Gastrocnemius medialis (tissue), 4 donors: Measurements from ENCODE around the gene COL5A2. TPM values are rescaled to one million over a fixed set of nuclear protein-coding genes. Genes with fewer than 3 reads are reported as not detected.

Experiments
- ATAC-seq, 2 donors: fragments of 150-250 bp; one replicate each; pipeline ENCODE4 v1.9.1; 2016
- DNase-seq, 2 donors: peaks; one replicate each; pipeline ENCODE4 v3.0.0-alpha.2; 2019
- H3K27ac ChIP-seq, 4 donors: fragments of 200-600 bp; sonication (generic); 1 replicate in 1 of 4; 2 replicates in 3 of 4; pipeline ENCODE4 v1.5.1; 2016 to 2018; ENCODE audit warnings: mild to moderate bottlenecking in 2 of 4, moderate library complexity in 1 of 4
- H3K27me3 ChIP-seq, 3 donors: fragments of 200-600 bp; sonication (generic) in 2 of 3; 1 replicate in 1 of 3; 2 replicates in 2 of 3; pipeline versions ENCODE4 v1.5.1 to v1.6.0; 2016 to 2019; ENCODE audit warnings: mild to moderate bottlenecking in 1 of 3, moderate library complexity in 1 of 3
- H3K36me3 ChIP-seq, 2 donors: fragments of 200-600 bp; sonication (generic) in 1 of 2; one replicate each; pipeline ENCODE4 v1.5.1; 2017 to 2018
- H3K4me1 ChIP-seq, 2 donors: fragments of 200-600 bp; sonication (generic) in 1 of 2; one replicate each; pipeline ENCODE4 v1.5.1; 2016 to 2017; ENCODE audit warnings: mild to moderate bottlenecking in 2 of 2
- H3K4me3 ChIP-seq, 4 donors: fragments of 200-600 bp; sonication (generic) in 3 of 4; 1 replicate in 1 of 4; 2 replicates in 3 of 4; pipeline ENCODE4 v1.5.1; 2016 to 2019; ENCODE audit warnings: mild to moderate bottlenecking in 2 of 4
- H3K9me3 ChIP-seq, 3 donors: fragments of 200-600 bp; sonication (generic) in 2 of 3; 1 replicate in 1 of 3; 2 replicates in 2 of 3; pipeline ENCODE4 v1.5.1; 2016 to 2019
- CTCF ChIP-seq, 5 experiments: fragments of 450-650 bp in 3 of 5; fragments of 200-600 bp in 2 of 5; sonication (generic) in 2 of 5; IDR thresholded peaks in 4 of 5; conservative IDR thresholded peaks in 1 of 5; 1 replicate in 4 of 5; 2 replicates in 1 of 5; pipeline ENCODE4 v1.5.1; 2016 to 2019; ENCODE audit warnings: antibody characterized with exemption in 5 of 5, mild to moderate bottlenecking in 3 of 5, moderate library complexity in 3 of 5
- POLR2A ChIP-seq, 2 donors: fragments of 450-650 bp; IDR thresholded peaks; one replicate each; pipeline ENCODE4 v1.6.1; 2017; ENCODE audit warnings: antibody characterized with exemption in 2 of 2, mild to moderate bottlenecking in 2 of 2, moderate library complexity in 2 of 2
- in situ Hi-C, 4 donors: fragments of 200-750 bp; cut with MboI; loops; one replicate each; pipeline versions ENCODE4 v1.15.0 to v1.8.0; 2017; ENCODE audit warnings: low sequenced_read_pairs in 4 of 4
- intact Hi-C: fragments of 100-400 bp; cut with DNase I; formaldehyde crosslinking; loops from one replicate; pipeline ENCODE4 v1.15.1; 2023; ENCODE audit warnings: low total_unique reads
- total RNA-seq, 4 donors: library from RNA; depleted of rRNA; stranded (reverse); fragments of >200 nt; gene quantifications; one replicate each; pipeline versions ENCODE4 v1.1.0 to v1.2.3, GENCODE V29; 2016

The COL5A2 gene
- total RNA-seq, 4 donors from 2014 or later = 4.4 to 9.8 (median 6.2) TPM

DNA sequence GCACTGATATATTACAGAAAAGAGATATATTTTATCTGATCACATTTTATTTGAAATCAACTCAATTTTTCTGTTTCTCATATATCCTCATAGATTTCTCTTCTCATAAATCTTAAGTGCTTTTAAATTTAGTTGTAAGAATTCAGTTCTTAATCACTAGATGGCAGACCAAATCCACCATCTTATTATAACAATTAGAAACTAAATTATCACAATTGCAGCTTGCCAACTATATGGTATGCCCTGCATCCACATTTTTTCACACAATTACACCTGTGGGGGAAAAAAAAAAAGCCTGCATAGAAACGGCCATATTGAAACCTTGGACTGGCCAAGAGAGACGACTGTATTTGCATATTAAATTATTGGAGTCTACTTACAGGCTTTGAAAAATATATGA lies 64.4 kb downstream of the COL5A2 start:
- ATAC-seq (no peak), DNase-seq (no peak)
- Histone ChIP-seq H3K36me3 (no peaks in the 10 kb centered on the region), H3K27me3 (no peaks in the 10 kb centered on the region), H3K4me1 (no peaks in the 10 kb centered on the region), H3K27ac (no peak overlapping the region), H3K4me3 (peak overlapping the region in 1 of 4 donors; percentile 30), H3K9me3 (no peaks in the 10 kb centered on the region)
- intact Hi-C loops (no loop called here), in situ Hi-C loops (loop anchor here in 1 of 4 donors (25.0 kb wide), 1 partner anchor 172 kb away; no protein-coding TSS in a partner anchor)
- peak in 1 of 5 experiments; percentile 16 for TF ChIP-seq CTCF (IDR thresholded peaks at IDR 0.05 in 4 of 5, conservative IDR thresholded peaks at IDR 0.05 in 1 of 5)
- no peak for TF ChIP-seq POLR2A (IDR thresholded peaks at IDR 0.05)

DNA sequence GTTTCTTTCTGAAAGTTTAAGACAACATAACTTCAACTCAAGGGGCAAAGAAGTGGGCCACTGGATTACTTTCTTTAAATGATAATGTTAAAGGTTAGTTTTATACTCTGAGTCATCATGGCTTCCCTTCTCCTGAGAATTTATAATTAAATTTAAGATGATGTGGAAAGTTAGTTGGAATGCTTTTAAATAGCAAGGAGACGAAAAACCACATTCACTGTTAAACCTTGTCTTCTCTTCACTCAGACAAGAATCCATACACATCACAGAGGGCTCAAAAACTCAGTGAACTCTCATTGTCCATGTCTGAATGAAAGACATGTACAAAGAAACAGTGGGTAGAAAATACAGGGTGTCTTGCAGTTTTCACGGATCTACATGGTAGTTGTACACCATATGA lies 65.6 kb downstream of the COL5A2 start:
- DNase-seq = no peak
- intact Hi-C loops (no loop called here), in situ Hi-C loops (loop anchor here in 1 of 4 donors (25.0 kb wide), 1 partner anchor 173 kb away; no protein-coding TSS in a partner anchor)
- ATAC-seq = no peak
- Histone ChIP-seq H3K36me3 (no peaks in the 10 kb centered on the region), H3K27me3 (no peaks in the 10 kb centered on the region), H3K4me1 (no peaks in the 10 kb centered on the region), H3K9me3 (no peaks in the 10 kb centered on the region), H3K4me3 (no peak overlapping the region), H3K27ac (no peak overlapping the region)
- no peak for TF ChIP-seq POLR2A (IDR thresholded peaks at IDR 0.05)
- no peak for TF ChIP-seq CTCF (IDR thresholded peaks at IDR 0.05 in 4 of 5, conservative IDR thresholded peaks at IDR 0.05 in 1 of 5)

GRCh38 chr2:189111063-189111715 lies 68.4 kb downstream of the COL5A2 start:
- Histone ChIP-seq H3K27me3 (no peaks in the 10 kb centered on the region), H3K27ac (no peak overlapping the region), H3K4me1 (no peaks in the 10 kb centered on the region), H3K36me3 (no peaks in the 10 kb centered on the region), H3K4me3 (no peak overlapping the region), H3K9me3 (no peaks in the 10 kb centered on the region)
- DNase-seq (no peak), ATAC-seq (no peak)
- no peak for TF ChIP-seq CTCF (IDR thresholded peaks at IDR 0.05 in 4 of 5, conservative IDR thresholded peaks at IDR 0.05 in 1 of 5)
- TF ChIP-seq POLR2A (IDR thresholded peaks at IDR 0.05) = no peak
- in situ Hi-C loops (loop anchor here in 1 of 4 donors (25.0 kb wide), 1 partner anchor 176 kb away; no protein-coding TSS in a partner anchor), intact Hi-C loops (no loop called here)

DNA sequence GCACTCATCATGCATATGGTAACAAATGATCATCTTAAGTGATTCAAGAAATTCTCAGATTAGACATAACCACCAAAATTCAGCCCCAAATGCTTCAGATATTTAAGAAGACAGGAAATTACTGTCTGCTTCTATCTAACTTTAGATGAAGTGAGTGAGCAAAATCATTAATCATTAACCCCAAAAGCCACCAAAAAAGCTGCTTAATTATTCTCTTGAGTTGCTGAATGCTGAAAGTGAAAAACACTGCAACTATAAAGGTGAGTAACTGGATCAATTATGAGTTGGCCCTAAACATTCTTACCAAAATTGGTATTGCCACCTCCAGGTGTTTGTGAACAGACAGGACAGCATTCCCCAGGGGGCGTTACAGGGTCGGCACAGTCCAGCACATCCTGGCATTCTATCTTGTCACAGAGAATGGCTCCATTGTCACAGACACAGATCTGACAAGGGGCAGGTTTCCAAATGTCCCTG lies 69.6 kb downstream of the COL5A2 start:
- ATAC-seq (no peak), DNase-seq (no peak)
- no peaks in the 10 kb centered on the region for H3K4me1 ChIP-seq
- TF ChIP-seq POLR2A (IDR thresholded peaks at IDR 0.05) (no peak), CTCF (IDR thresholded peaks at IDR 0.05 in 4 of 5, conservative IDR thresholded peaks at IDR 0.05 in 1 of 5) (no peak)
- H3K36me3 ChIP-seq = no peaks in the 10 kb centered on the region
- in situ Hi-C loops (loop anchor here in 1 of 4 donors (25.0 kb wide), 1 partner anchor 177 kb away; no protein-coding TSS in a partner anchor), intact Hi-C loops (no loop called here)
- no peaks in the 10 kb centered on the region for H3K9me3 ChIP-seq
- H3K27ac ChIP-seq = no peak overlapping the region
- H3K27me3 ChIP-seq = no peaks in the 10 kb centered on the region
- no peak overlapping the region for H3K4me3 ChIP-seq
